GM12873 (cell line): ENCODE data around the gene SUPT3H.

Source experiments
- CTCF ChIP-seq: IDR thresholded peaks from 2 replicates; pipeline ENCODE4 v1.5.1; 2012; ENCODE audit warnings: low read depth, mild to moderate bottlenecking, moderate library complexity, low read length, control low read depth; ENCODE audit not compliant: insufficient read depth; ENCODE audit errors: missing control alignments

SUPT3H gene

GRCh38 chr6:45300736-45301135 is 77.0 kb downstream of the SUPT3H start:
- TF ChIP-seq CTCF: no peak

GRCh38 chr6:45299096-45299581 is 78.6 kb downstream of the SUPT3H start:
- TF ChIP-seq CTCF: no peak

GRCh38 chr6:45297320-45297719 is 80.4 kb downstream of the SUPT3H start:
- TF ChIP-seq CTCF: no peak

- TF ChIP-seq CTCF: no peak
Observed at GRCh38 chr6:45293306-45293705, 84.4 kb downstream of the SUPT3H start.

GRCh38 chr6:45289751-45290514 is 87.8 kb downstream of the SUPT3H start:
- TF ChIP-seq CTCF: no peak

GRCh38 chr6:45278367-45278766 is 99.4 kb downstream of the SUPT3H start:
- no peak for TF ChIP-seq CTCF

GRCh38 chr6:45275358-45275757 is 102.4 kb downstream of the SUPT3H start:
- no peak for TF ChIP-seq CTCF
